Neuron (in vitro differentiated cells): ENCODE results near the gene ERICH6B.

Source experiments
- H2AFZ ChIP-seq: one replicate; pipeline ENCODE4 v1.6.1; 2013; ENCODE audit warnings: low read depth, mild to moderate bottlenecking, inconsistent platforms, low read length, moderate library complexity
- H3K27me3 ChIP-seq: one replicate; pipeline ENCODE4 v1.6.1; 2013; ENCODE audit warnings: low read length; ENCODE audit not compliant: insufficient read depth
- H3K36me3 ChIP-seq: one replicate; pipeline ENCODE4 v1.6.1; 2013; ENCODE audit warnings: low read length; ENCODE audit not compliant: insufficient read depth
- H3K4me1 ChIP-seq: one replicate; pipeline ENCODE4 v1.6.1; 2013; ENCODE audit warnings: low read length; ENCODE audit not compliant: insufficient read depth
- H3K4me3 ChIP-seq: 2 replicates; pipeline ENCODE4 v1.5.1; 2013; ENCODE audit warnings: mild to moderate bottlenecking, low read length, moderate library complexity
- H3K9me3 ChIP-seq: one replicate; pipeline ENCODE4 v1.6.1; 2013; ENCODE audit warnings: low read length

The ERICH6B gene

DNA sequence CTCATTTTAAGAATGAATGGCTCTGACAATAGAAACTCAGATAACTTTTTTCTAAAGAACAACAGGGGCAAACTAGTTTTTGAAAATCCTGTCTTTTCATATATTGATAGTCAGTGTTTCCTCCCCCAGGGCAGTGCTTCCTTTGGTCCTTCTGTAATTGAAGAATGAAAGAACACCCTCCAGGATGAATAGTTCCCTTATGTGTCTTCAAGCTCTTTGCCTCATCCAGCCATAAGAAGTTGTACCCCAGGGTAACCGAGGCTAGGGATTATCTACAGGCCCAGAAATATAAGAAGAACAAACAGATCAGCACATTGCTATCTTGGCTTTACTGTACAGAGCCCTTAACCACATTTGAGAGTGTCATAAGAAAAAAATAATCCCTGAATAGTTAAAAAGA lies 12.1 kb upstream of the ERICH6B start:
- Histone ChIP-seq H3K27me3 (peaks cover 12% of the 10 kb centered on the region), H3K4me1 (peaks cover 2% of the 10 kb centered on the region), H3K9me3 (no peaks in the 10 kb centered on the region), H3K4me3 (no peak overlapping the region), H2AFZ (no peak overlapping the region), H3K36me3 (no peaks in the 10 kb centered on the region)

DNA sequence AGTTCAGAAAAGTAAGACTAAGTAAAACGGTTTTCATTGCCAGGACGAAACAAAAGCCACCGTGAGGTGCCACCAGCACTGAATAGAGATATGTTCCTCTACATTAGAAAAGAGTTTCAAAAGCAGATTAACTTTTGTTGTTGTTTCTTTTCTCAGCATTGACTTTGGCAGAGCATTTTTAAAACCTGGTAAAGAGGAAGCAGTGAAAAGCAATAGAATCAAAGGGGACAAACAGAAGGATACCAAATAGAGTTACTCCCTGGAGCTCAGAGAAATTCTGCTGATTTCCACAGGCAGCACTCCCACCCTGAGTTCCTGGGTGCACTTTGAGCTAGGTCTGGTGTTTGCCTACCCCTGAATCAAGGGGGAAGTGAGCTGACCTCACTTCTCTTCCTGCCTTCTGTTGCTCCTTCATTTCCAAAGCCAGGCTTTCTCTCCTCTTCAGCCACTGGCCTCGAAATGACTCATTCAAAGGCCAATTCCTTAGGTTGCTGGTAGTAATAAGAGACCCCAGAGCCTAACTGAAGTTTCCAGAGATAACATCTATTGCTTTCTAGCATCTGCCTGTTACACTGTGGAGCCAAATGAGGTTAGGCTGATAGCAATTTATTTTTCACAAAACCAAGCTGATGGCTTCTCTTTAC lies 11.3 kb upstream of the ERICH6B start:
- H3K9me3 ChIP-seq: no peaks in the 10 kb centered on the region
- H3K36me3 ChIP-seq: no peaks in the 10 kb centered on the region
- no peak overlapping the region for H3K4me3 ChIP-seq

DNA sequence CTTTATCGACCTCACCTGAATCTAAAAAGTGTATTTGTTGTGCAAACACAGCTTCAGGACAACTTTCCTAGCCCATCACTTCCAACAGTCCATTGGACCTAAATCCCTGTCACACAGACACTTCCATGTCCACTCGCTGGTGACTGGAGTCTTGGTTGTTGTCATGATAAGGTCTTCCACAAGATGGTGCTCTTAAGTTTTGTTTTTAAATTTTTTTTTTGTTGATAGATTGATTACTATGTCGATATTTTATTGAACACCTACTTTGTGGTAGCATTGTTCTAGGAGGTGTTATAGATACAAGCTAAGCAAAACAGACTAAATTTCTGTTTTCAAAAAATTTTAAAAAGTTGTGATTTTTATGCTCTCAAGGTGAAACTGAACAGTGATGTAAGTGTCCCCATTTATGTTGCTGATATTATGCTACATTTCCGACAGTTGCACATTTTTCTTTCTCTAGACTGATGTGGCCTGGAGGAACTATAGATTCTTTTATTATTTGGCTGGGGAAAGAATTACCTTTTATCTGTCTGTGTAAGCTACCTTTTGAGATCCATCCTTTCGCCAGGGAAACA lies 8.1 kb upstream of the ERICH6B start:
- Histone ChIP-seq H3K36me3 (no peaks in the 10 kb centered on the region), H2AFZ (no peak overlapping the region), H3K4me3 (no peak overlapping the region), H3K4me1 (peaks cover 2% of the 10 kb centered on the region), H3K27me3 (peaks cover 8% of the 10 kb centered on the region), H3K9me3 (no peaks in the 10 kb centered on the region)

More for the DNA sequence above, 11.3 kb upstream of the ERICH6B start:
- peaks cover 12% of the 10 kb centered on the region for H3K27me3 ChIP-seq
- H3K4me1 ChIP-seq: peaks cover 2% of the 10 kb centered on the region
- no peak overlapping the region for H2AFZ ChIP-seq

DNA sequence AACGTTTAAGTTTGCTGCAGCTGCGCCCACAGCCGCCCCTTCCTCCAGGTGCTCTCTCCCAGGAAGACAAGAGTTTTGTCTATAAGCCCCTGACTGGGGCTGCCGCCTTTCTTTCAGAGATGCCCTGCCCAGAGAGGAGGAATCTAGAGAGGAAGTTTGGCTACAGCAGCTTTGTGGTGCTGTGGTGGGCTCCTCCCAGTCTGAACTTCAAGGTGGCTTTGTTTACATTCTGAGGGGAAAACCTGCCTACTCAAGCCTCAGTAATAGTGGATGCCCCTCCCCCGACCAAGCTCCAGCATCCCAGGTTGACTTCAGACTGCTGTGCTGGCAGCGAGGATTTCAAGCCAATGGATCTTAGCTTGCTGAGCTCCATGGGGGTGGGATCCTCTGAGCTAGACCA lies 6.4 kb upstream of the ERICH6B start:
- Histone ChIP-seq H3K9me3 (no peaks in the 10 kb centered on the region), H3K4me3 (no peak overlapping the region), H3K27me3 (peaks cover 5% of the 10 kb centered on the region), H3K4me1 (peaks cover 1% of the 10 kb centered on the region), H2AFZ (no peak overlapping the region), H3K36me3 (no peaks in the 10 kb centered on the region)

DNA sequence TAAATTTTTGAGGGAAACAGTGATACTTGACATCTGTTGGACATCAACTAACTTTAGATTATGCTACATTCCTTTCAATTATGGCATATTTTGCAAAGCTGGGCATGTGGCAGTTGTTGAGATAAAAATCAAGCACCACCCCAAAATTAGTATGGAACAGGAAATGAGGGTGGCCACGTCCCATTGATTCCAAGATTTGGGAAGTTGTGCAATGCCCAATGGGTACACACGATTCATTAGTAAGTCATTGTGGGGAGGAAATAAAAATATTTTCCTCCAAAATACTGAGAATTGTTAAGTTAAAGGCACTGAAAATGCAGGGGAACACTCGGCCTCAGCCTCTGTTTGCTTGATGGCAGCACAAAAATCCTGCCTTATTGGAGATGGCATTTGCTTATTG lies 7.6 kb downstream of the ERICH6B start:
- Histone ChIP-seq H3K4me3 (no peak overlapping the region), H3K36me3 (no peaks in the 10 kb centered on the region), H3K4me1 (no peaks in the 10 kb centered on the region), H3K27me3 (peaks cover 18% of the 10 kb centered on the region), H2AFZ (no peak overlapping the region), H3K9me3 (no peaks in the 10 kb centered on the region)

DNA sequence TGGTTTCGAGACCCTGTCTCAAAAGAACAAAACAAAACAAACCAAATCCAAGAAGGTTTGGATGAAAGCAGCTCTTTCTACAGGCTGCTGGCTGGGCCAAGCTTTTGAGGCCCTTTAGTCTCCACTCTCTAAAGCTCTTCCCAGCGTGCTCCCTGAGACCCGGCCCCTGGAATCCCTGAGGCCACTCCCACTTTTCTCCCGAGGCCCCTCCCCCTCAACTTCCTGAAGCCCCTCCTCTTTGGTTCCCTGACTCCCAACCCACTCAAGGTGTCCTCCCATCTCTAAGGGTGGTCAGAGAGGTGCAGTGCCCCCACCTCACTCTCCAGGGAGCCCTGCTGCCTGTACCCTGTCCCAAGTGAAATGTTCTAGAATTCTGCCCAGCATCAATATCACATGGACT lies 10.6 kb downstream of the ERICH6B start:
- no peaks in the 10 kb centered on the region for H3K36me3 ChIP-seq
- H3K4me1 ChIP-seq: no peaks in the 10 kb centered on the region
- peaks cover 6% of the 10 kb centered on the region for H3K27me3 ChIP-seq
- no peaks in the 10 kb centered on the region for H3K9me3 ChIP-seq
- no peak overlapping the region for H2AFZ ChIP-seq
- no peak overlapping the region for H3K4me3 ChIP-seq

DNA sequence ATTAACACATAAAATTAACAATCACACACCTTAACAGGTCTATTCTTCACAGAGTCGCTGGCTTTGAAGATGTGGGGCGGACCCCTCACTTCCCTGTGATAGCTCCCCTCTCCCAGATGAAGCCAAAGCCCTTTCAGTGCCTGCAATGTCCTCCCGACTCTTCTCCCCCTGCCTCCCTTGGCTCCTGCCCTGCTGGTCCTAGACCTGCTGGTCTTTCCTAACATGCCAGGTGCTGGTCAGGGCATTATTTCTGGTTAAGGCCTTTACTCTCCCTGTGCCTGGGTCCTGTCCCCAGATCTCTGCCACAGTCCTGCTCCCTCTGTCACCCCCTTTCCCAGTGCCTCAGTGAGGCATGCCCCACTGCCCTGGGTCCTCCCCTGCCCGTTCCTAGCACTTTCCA lies 12.2 kb downstream of the ERICH6B start:
- H3K4me1 ChIP-seq: no peaks in the 10 kb centered on the region
- H3K4me3 ChIP-seq: no peak overlapping the region
- H2AFZ ChIP-seq: no peak overlapping the region
- H3K27me3 ChIP-seq: peaks cover 7% of the 10 kb centered on the region
- H3K9me3 ChIP-seq: no peaks in the 10 kb centered on the region
- no peaks in the 10 kb centered on the region for H3K36me3 ChIP-seq

DNA sequence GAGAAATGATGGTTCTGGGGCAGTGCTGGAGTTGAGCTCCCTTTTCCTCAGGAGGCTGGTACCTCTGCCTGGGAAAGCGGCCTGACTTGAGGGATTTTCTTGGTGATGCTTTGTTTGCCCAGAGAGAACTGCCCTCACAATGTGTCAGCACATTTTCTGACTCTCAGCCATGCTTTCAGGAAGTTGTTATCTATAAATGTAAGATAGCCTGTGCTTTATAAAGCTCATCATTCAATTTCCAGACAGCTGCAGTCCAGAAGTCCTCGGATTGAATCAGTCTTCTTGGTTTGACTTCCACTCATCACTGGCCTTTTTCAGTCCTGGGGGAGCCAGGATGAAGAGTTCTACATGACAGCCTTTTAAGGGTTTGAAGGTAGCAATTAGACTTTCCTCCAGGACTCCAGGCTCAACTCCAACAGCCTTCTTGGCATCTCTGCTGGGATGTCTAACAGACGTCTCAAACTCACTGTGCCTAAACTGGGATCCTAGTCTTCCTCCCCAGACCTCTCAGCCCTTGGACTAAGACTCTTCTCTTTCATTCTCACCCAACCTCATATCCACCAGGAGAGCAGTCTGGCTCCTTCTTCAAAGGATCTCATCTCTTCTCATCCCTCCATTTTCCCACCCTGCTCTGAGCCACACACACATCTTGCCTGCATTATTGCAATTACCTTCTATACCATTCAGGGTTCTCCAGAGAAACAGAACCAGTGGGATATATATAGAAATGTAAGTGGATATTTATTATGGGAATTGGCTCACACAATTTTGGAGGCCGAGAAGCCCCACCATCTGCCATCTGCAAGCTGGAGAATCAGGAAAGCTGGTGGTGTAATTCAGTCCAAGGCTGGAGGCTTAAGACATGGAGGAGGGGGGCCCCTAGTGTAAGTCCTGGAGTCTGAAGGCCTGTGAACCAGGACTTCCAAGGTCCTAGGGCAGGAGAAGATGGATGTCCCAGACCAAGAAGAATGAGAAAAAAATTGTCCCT lies 13.1 kb downstream of the ERICH6B start:
- Histone ChIP-seq H3K4me1 (no peaks in the 10 kb centered on the region), H3K4me3 (no peak overlapping the region), H3K9me3 (no peaks in the 10 kb centered on the region), H3K36me3 (no peaks in the 10 kb centered on the region), H2AFZ (no peak overlapping the region), H3K27me3 (peaks cover 2% of the 10 kb centered on the region)

DNA sequence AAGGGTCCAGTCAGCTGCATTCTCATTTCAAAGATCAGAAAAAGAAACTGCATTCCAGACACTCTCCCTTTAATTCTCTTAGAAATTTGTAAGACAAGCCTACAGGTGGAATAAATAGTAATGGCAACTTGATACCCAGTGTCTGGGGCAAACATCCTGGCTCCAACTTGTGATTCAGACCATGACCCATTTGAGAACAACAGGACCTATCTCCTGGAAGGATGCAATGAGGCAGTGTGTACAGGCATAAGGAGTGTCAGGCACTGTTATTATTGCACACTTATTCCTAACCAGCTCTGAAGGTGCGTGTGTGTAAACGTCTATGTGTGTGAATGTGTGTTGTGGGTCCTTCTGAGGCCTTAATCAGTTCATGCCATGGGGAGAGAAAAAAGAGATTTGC lies 13.9 kb downstream of the ERICH6B start:
- H2AFZ ChIP-seq: no peak overlapping the region
- H3K4me1 ChIP-seq: no peaks in the 10 kb centered on the region
- peaks cover 2% of the 10 kb centered on the region for H3K27me3 ChIP-seq
- H3K4me3 ChIP-seq: no peak overlapping the region
- no peaks in the 10 kb centered on the region for H3K36me3 ChIP-seq
- no peaks in the 10 kb centered on the region for H3K9me3 ChIP-seq

DNA sequence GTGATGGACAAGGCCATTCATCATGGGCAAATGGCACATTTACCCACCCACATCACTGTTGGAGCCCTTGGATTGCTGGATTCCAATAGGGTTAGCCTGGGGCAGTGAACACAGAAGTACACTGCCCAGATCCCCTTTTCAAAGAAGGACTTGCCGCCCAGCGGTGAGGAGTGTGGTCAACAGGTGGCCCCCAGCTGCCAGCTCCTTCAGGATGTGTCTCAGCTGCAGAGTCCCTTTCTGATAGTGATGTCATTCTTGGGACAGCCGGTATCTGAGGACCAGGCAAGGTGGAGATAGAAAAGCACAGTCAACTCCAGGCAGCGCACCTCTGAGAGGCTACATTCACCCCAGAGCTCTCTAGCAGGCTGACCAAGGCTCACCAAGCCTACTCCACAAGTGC lies 16.9 kb downstream of the ERICH6B start:
- Histone ChIP-seq H3K4me3 (no peak overlapping the region), H3K36me3 (no peaks in the 10 kb centered on the region), H2AFZ (no peak overlapping the region), H3K27me3 (peaks cover 2% of the 10 kb centered on the region), H3K4me1 (peaks cover 10% of the 10 kb centered on the region), H3K9me3 (no peaks in the 10 kb centered on the region)

DNA sequence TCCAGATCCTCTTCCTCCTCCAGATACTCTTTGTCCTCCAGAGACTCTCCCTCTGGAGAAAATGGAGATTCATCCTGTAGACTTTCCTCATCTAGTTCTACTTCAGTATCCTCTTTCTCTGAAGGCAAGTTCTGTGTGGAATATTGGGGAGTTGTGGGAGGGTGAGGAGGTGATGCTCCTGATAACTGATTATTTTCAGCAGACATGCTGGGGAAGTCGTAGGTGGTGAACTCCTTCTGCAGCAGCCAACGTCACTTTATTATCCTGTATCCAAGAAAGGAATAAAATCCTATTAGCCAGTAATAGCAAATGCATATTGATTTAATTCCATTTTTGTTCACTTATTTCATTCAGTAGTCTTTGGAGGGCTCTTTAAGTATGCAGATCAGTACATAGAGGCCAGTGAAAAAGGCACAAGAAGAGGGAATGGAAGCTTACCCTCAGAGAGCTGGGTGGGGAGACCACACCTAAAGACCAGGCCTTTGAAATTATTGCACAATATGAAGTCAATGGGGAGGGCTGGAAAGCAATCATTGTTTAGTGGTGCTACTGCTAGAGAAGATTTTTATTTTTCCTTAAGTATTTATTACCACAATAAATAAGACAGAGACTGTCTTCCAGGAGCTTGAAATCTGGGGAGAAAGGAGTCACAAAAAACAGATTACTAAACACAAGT lies 18.6 kb downstream of the ERICH6B start:
- no peak overlapping the region for H3K4me3 ChIP-seq
- H3K36me3 ChIP-seq: no peaks in the 10 kb centered on the region
- H2AFZ ChIP-seq: no peak overlapping the region
- H3K27me3 ChIP-seq: peaks cover 2% of the 10 kb centered on the region
- H3K9me3 ChIP-seq: no peaks in the 10 kb centered on the region
- peaks cover 10% of the 10 kb centered on the region for H3K4me1 ChIP-seq

DNA sequence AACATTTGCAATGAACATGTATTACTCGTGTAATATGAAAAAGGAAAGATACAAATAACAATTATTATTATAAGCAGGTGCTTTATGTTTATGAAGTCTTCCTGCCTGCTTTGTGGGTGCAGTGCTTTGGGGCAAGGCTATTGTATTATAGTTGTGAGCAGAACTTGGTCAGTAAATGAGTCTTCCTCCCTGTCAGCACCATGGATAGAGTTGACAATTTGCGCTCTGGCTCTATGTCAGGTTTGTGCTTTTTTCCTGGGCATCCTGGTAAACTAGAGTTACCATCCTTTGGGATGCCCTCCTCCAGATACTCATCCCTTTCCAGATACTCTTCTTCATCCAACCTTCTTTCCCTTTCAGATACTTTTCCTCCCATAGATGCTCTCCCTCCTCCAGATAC lies 19.6 kb downstream of the ERICH6B start:
- Histone ChIP-seq H3K9me3 (no peaks in the 10 kb centered on the region), H3K36me3 (no peaks in the 10 kb centered on the region), H3K27me3 (peaks cover 2% of the 10 kb centered on the region), H3K4me3 (no peak overlapping the region), H3K4me1 (peaks cover 10% of the 10 kb centered on the region), H2AFZ (no peak overlapping the region)

DNA sequence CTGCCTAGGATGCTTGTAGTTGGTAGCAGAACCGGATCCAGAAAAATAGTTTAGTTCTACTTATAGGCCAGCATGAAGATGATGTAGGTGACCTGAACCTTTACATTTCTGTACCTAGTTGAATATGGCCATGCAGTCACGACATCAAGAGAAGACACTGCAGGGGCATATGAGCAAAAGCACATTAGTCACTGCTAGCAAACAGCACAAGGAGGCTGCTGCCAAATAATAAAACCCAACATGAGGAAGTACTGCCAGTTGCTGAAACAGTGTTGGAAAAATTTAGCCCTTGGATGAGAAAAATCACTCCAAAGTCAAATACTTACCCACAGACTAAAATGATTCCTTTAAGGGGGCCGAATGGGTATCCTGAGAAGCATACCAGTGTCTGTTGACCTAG lies 20.8 kb downstream of the ERICH6B start:
- Histone ChIP-seq H3K27me3 (peaks cover 2% of the 10 kb centered on the region), H3K4me3 (no peak overlapping the region), H3K36me3 (no peaks in the 10 kb centered on the region), H3K9me3 (no peaks in the 10 kb centered on the region), H3K4me1 (peaks cover 10% of the 10 kb centered on the region), H2AFZ (no peak overlapping the region)
